Nephron progenitor cell (in vitro differentiated cells): ENCODE measurements around the gene ST6GALNAC4.
A peak's percentile ranks its signal among the peaks of the same experiment; 100 is the strongest.

Source experiments
- DNase-seq: peaks from one replicate; pipeline ENCODE4 v3.0.0; 2021
- H3K27ac Mint-ChIP-seq: 2 replicates; pipeline ENCODE4 v1.8.0; 2021; ENCODE audit warnings: mild to moderate bottlenecking, moderate library complexity, mixed read lengths
- H3K27me3 Mint-ChIP-seq: 2 replicates; pipeline ENCODE4 v1.8.0; 2021; ENCODE audit warnings: mild to moderate bottlenecking, low read depth, mixed read lengths; ENCODE audit not compliant: poor library complexity
- H3K36me3 Mint-ChIP-seq: 2 replicates; pipeline ENCODE4 v1.8.0; 2021; ENCODE audit warnings: low read depth, mixed read lengths
- H3K4me1 Mint-ChIP-seq: 2 replicates; pipeline ENCODE4 v1.8.0; 2021; ENCODE audit warnings: mixed read lengths
- H3K4me3 Mint-ChIP-seq: 2 replicates; pipeline ENCODE4 v1.8.0; 2021; ENCODE audit warnings: mild to moderate bottlenecking, moderate library complexity, mixed read lengths
- H3K9me3 Mint-ChIP-seq: 2 replicates; pipeline ENCODE4 v1.8.0; 2021; ENCODE audit warnings: mild to moderate bottlenecking, moderate library complexity, mixed read lengths
- TF ChIP-seq, protein P1 (sequence below): fragments of 200-600 bp; sonication (generic); IDR thresholded peaks from 2 replicates; pipeline ENCODE4 v1.5.0; 2021; ENCODE audit warnings: antibody characterized with exemption

ST6GALNAC4 gene

DNA sequence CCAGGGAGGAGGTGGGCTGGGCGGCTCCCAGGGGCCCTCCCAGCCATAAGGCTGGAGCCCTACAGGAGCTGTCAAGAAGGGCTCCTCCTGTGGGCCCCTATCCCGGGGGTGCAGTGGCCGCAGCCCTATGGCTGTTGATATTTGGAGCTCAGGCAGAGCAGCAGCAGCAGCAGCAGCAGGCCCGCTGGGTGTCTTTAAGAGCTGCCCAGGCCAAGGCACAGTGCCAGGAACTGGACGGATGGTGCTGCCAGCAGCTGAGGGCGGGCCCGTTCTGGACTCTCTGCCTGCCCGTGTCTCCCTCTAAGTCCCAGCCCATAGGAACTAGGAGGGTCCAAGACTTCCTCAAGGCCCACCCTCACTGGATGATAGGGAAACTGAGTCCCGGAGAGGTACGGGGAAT is 43.0 kb downstream of the ST6GALNAC4 start:
- H3K9me3 Mint-ChIP-seq = no peaks in the 10 kb centered on the region
- H3K27me3 Mint-ChIP-seq = no peaks in the 10 kb centered on the region
- H3K27ac Mint-ChIP-seq = no peak overlapping the region
- no peak overlapping the region for H3K4me3 Mint-ChIP-seq
- peaks cover 60% of the 10 kb centered on the region for H3K4me1 Mint-ChIP-seq
- peaks cover 5% of the 10 kb centered on the region for H3K36me3 Mint-ChIP-seq
- TF ChIP-seq, protein P1, sequence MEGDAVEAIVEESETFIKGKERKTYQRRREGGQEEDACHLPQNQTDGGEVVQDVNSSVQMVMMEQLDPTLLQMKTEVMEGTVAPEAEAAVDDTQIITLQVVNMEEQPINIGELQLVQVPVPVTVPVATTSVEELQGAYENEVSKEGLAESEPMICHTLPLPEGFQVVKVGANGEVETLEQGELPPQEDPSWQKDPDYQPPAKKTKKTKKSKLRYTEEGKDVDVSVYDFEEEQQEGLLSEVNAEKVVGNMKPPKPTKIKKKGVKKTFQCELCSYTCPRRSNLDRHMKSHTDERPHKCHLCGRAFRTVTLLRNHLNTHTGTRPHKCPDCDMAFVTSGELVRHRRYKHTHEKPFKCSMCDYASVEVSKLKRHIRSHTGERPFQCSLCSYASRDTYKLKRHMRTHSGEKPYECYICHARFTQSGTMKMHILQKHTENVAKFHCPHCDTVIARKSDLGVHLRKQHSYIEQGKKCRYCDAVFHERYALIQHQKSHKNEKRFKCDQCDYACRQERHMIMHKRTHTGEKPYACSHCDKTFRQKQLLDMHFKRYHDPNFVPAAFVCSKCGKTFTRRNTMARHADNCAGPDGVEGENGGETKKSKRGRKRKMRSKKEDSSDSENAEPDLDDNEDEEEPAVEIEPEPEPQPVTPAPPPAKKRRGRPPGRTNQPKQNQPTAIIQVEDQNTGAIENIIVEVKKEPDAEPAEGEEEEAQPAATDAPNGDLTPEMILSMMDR = no peak
- DNase-seq = no peak

DNA sequence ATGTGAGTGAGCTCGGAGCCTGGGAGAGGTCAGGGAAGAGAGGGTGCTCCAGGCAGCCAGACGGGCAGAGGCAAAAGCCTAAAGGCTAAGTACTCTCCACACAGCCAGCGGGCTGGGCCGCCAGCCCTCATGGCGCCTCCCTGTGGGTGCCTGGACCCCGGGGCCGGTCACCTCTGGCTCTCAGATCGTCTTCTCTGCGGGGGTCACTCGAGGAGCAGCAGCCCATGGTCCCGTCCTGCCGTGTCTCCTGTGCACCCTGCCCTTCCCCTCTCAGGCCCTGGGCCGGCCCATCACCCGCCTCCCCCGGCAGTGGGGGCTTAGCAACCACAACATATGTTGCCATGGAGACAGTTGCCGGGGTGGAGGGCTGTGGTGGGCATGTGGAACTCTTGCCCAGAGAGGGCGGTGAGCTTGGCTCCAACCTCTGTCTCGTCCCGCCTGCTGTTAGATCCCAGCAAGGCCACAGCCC is 43.6 kb downstream of the ST6GALNAC4 start:
- no peaks in the 10 kb centered on the region for H3K27me3 Mint-ChIP-seq
- H3K9me3 Mint-ChIP-seq = no peaks in the 10 kb centered on the region
- TF ChIP-seq, protein P1 = no peak
- H3K4me3 Mint-ChIP-seq = no peak overlapping the region
- no peak overlapping the region for H3K27ac Mint-ChIP-seq
- H3K4me1 Mint-ChIP-seq = peaks cover 60% of the 10 kb centered on the region
- DNase-seq = peak; percentile 44
- H3K36me3 Mint-ChIP-seq = peaks cover 5% of the 10 kb centered on the region

DNA sequence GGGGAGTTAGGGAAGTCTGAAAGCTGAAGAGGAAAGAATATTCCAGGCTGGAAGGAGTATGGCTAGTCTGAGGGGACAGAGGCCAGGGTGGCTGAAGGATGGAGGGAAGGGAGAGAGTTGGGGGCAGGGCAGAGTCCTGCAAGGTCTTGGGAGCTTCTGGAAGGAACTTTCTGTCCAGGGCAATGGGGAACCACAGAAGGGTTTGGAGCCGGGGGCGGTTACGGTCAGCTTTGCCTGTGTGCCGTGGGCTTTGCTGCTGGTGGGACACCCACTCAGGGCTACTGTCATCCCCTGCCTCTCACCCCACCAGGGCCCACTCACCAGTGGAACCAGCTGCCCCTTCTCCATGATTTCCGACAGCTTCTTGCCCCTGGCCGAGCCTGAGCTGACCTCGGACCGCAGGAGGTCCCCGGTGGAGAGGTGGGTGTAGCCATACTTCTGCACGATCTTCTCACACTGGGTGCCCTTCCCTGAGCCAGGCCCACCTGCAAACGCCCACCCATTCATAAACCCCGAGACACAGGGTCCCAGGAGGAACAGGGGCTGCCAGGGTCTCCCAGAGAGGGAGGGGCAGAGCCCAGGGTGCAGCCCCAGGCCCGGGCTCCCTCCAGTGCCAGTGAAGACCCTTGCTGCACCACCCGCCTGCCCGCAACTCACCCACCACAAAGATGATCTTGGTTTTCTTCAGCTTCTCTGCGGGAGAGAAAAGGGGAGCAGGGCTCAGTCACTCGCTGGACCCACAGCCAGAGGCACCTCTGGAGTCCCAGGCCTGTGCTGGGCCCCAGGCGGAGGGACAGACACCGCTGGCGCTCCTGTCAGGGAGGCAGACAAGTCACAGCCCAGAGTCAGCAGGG is 44.2 kb downstream of the ST6GALNAC4 start:
- TF ChIP-seq, protein P1 = no peak
- H3K4me1 Mint-ChIP-seq = peaks cover 59% of the 10 kb centered on the region
- no peak for DNase-seq
- no peaks in the 10 kb centered on the region for H3K9me3 Mint-ChIP-seq
- no peaks in the 10 kb centered on the region for H3K27me3 Mint-ChIP-seq
- no peak overlapping the region for H3K4me3 Mint-ChIP-seq
- H3K27ac Mint-ChIP-seq = no peak overlapping the region
- peaks cover 5% of the 10 kb centered on the region for H3K36me3 Mint-ChIP-seq

DNA sequence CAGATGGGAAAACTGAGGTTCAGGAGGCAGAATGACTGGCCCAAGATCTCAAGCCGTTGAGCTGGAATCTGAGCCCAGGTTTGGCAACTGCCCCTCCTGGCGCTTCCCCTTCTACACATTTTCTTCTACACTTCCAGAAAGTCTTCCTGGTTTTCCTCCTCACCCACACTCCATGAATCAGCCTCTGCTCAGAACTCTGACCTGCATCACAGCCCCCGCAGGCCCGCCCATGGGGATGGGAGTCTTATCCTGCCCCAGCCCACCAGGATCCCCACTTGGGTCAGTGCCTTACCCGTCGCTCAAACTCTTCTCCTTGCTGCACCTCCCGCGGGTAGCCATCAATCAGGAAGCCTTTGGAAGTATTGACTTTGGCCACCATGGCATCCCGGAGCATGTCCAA is 45.3 kb downstream of the ST6GALNAC4 start:
- TF ChIP-seq, protein P1 = no peak
- Mint-ChIP-seq H3K4me1 (peaks cover 57% of the 10 kb centered on the region), H3K4me3 (no peak overlapping the region), H3K27ac (no peak overlapping the region), H3K9me3 (no peaks in the 10 kb centered on the region), H3K27me3 (no peaks in the 10 kb centered on the region), H3K36me3 (peaks cover 5% of the 10 kb centered on the region)
- no peak for DNase-seq

DNA sequence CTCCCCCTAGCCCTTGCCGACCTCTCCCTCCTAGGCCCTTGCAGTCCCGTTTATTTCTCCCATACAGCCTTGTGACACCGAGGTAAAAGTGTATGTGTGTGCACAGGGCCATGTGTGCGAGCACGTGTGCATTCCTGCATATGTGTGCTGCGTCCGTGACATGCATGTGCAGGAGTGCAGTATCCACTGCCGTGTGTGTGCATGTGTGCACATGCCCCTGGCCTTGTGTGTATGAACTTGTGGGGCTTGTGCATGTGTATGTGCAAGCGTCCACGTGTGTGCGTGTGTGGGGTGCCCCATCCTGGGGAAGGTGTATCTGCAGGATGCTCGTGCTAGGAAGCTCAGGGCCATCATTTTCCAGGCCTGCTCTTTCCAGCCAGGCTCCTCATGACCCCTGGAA is 46.0 kb downstream of the ST6GALNAC4 start:
- Mint-ChIP-seq H3K9me3 (no peaks in the 10 kb centered on the region), H3K27ac (no peak overlapping the region)

More for the DNA sequence above, 46.0 kb downstream of the ST6GALNAC4 start:
- Mint-ChIP-seq H3K4me1 (peaks cover 61% of the 10 kb centered on the region), H3K4me3 (no peak overlapping the region), H3K36me3 (peaks cover 5% of the 10 kb centered on the region), H3K27me3 (no peaks in the 10 kb centered on the region)
- DNase-seq = no peak
- TF ChIP-seq, protein P1 = no peak
